ENCODE measurements around the gene RUFY1. TPM values are rescaled to one million over a fixed set of nuclear protein-coding genes. Genes with fewer than 3 reads are reported as not detected.

Gene RUFY1
- total RNA-seq, 2 experiments from 2014 or later: 50.5 to 53.4 TPM

GRCh38 chr5:179610903-179611265, 60.5 kb downstream of the RUFY1 start:
- Mint-ChIP-seq H3K36me3 (ENCODE audit: low read depth) (peaks cover 74% of the 10 kb centered on the region), H3K27me3 (no peaks in the 10 kb centered on the region), H3K4me3 (no peak overlapping the region), H3K9me3 (no peaks in the 10 kb centered on the region), H3K27ac (no peak overlapping the region), H3K4me1 (peaks cover 73% of the 10 kb centered on the region)
- POLR2A ChIA-PET: no interaction called here
- DNase-seq: no peak
- CTCF ChIA-PET: interaction anchor here (1.0 kb wide), 1 partner anchor 12 kb away, joined by 3 read pairs; the partner anchor contains the start of gene HNRNPH1

- Mint-ChIP-seq H3K27me3 (no peaks in the 10 kb centered on the region), H3K9me3 (no peaks in the 10 kb centered on the region), H3K36me3 (ENCODE audit: low read depth) (peaks cover 85% of the 10 kb centered on the region), H3K4me3 (no peak overlapping the region), H3K4me1 (peaks cover 77% of the 10 kb centered on the region), H3K27ac (peak overlapping the region; percentile 31)
- CTCF ChIA-PET: interaction anchor here (0.9 to 1.6 kb wide), 4 partner anchors 9 to 120 kb away, joined by 3 to 5 read pairs (median 4); partner anchors contain the start of genes HNRNPH1 and MAML1
- DNase-seq: no peak
- POLR2A ChIA-PET: no interaction called here
Observed at GRCh38 chr5:179612577-179613459, 62.5 kb downstream of the RUFY1 start.

- Mint-ChIP-seq H3K36me3 (ENCODE audit: low read depth) (peaks cover 87% of the 10 kb centered on the region), H3K4me1 (peaks cover 74% of the 10 kb centered on the region), H3K4me3 (no peak overlapping the region), H3K9me3 (no peaks in the 10 kb centered on the region), H3K27me3 (no peaks in the 10 kb centered on the region), H3K27ac (peak overlapping the region; percentile 31)
- no peak for DNase-seq
- ChIA-PET CTCF (interaction anchor here (0.6 to 1.6 kb wide), 5 partner anchors 8 to 119 kb away, joined by 3 to 5 read pairs (median 3); partner anchors contain the start of genes HNRNPH1 and MAML1), POLR2A (no interaction called here)
Observed at GRCh38 chr5:179613460-179614071, 63.2 kb downstream of the RUFY1 start.

DNA sequence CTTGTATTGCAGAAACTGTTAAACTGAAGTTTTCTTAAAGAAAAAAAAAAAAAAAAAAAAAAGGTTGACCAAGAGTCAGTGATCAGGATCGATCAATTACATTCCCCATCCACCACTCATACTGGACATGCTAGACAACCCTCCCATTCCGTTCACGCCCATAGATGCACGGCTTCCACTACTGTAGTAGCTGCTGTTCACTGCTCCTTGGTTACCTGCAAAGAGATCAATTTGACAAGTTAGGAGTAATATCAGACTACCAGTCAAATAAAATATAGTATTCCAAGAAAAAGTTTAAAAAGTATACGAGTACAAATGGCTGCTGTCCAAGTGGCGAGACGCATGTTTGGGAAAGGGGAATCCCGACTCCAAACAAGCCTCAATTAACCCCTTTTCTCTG, 64.4 kb downstream of the RUFY1 start:
- DNase-seq: no peak
- Mint-ChIP-seq H3K9me3 (no peaks in the 10 kb centered on the region), H3K27ac (no peak overlapping the region), H3K36me3 (ENCODE audit: low read depth) (peaks cover 87% of the 10 kb centered on the region), H3K4me3 (no peak overlapping the region), H3K4me1 (peaks cover 69% of the 10 kb centered on the region), H3K27me3 (no peaks in the 10 kb centered on the region)
- ChIA-PET POLR2A (interaction anchor here (0.9 kb wide), 1 partner anchor 9 kb away, joined by 3 read pairs; the partner anchor contains the start of gene HNRNPH1), CTCF (interaction anchor here (1.4 to 1.6 kb wide), 2 partner anchors 67 to 118 kb away, joined by 3 read pairs; partner anchors contain the start of gene MAML1)

DNA sequence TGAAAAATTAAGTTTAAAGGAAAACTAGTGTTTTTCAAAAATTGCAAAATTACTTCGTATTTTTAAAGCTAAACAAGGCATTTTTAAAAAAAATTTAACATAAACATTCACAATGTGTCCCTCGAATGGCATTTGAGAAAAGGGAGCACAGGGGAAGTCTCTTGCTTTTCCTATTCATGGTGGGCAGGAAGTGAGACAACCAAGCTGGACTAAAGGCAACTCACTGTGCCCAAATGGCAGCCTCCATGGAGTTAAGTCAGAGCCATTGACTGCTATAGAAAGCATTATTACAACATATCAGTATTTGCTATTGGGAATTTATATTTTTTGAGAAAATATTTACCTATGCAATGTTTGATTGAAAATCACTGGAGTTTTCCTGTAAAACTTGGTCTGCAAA, 64.8 kb downstream of the RUFY1 start:
- H3K4me3 Mint-ChIP-seq: no peak overlapping the region
- no peak for DNase-seq
- CTCF ChIA-PET: interaction anchor here (1.0 to 1.4 kb wide), 2 partner anchors 19 to 67 kb away, joined by 3 read pairs; no protein-coding TSS in a partner anchor
- peaks cover 66% of the 10 kb centered on the region for H3K4me1 Mint-ChIP-seq
- H3K36me3 Mint-ChIP-seq (ENCODE audit: low read depth): peaks cover 87% of the 10 kb centered on the region
- H3K27ac Mint-ChIP-seq: no peak overlapping the region
- POLR2A ChIA-PET: interaction anchor here (0.9 kb wide), 1 partner anchor 9 kb away, joined by 3 read pairs; the partner anchor contains the start of gene HNRNPH1
- H3K27me3 Mint-ChIP-seq: no peaks in the 10 kb centered on the region
- H3K9me3 Mint-ChIP-seq: no peaks in the 10 kb centered on the region

DNA sequence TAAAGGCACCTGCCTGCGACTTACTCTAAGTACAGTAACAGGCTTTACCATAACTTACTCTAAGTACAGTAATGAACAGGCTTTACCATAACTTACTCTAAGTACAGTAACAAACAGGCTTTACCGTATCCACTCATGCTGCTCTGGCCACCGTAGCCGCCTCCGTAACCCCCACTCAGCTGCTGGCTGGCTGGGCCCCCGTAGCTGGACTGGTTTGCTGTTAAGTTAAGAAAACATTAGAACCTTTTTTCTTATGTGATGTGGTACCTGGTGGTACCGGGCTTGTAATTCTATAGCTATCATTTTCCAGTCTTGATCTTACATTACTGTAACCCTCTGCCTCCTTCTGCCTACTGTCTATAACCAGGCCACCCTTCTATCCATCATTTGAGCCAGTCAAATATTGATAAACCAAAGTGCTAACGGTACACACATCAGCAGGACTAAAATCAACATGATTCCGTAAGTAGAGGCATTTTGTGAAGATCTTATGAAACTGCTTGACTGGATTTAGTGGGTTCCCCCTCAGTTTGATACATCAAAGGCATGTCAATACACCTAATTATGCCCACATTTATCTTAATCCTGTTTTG, 65.7 kb downstream of the RUFY1 start:
- no peak for DNase-seq
- H3K27ac Mint-ChIP-seq: peak overlapping the region; percentile 20
- peaks cover 66% of the 10 kb centered on the region for H3K4me1 Mint-ChIP-seq
- peaks cover 88% of the 10 kb centered on the region for H3K36me3 Mint-ChIP-seq (ENCODE audit: low read depth)
- H3K9me3 Mint-ChIP-seq: no peaks in the 10 kb centered on the region
- no peak overlapping the region for H3K4me3 Mint-ChIP-seq
- ChIA-PET CTCF (interaction anchor here (1.0 kb wide), 1 partner anchor 20 kb away, joined by 3 read pairs; no protein-coding TSS in a partner anchor), POLR2A (no interaction called here)
- no peaks in the 10 kb centered on the region for H3K27me3 Mint-ChIP-seq

DNA sequence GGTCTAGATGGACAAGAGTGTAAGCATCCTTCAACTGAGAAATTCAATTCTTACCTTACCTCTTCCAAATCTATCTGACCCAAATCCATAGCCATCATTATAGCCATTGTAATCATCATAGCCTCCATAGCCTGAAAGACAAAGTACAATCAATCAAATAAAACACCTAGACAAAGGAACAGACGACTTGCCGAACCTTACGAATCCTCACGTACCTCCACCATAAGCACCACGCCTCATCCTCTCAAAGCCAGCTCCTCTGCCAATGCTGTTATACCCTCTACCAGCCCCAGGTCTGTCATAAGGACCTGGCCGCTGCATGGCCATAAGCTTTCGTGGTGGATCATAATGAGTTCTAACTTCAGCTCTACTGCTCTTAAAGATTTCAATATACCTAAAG, 67.6 kb downstream of the RUFY1 start:
- no peaks in the 10 kb centered on the region for H3K9me3 Mint-ChIP-seq
- no peak for DNase-seq
- H3K4me1 Mint-ChIP-seq: peaks cover 66% of the 10 kb centered on the region
- no peaks in the 10 kb centered on the region for H3K27me3 Mint-ChIP-seq
- ChIA-PET CTCF (interaction anchor here (1.5 kb wide), 1 partner anchor 9 kb away, joined by 5 read pairs; no protein-coding TSS in a partner anchor), POLR2A (no interaction called here)
- H3K36me3 Mint-ChIP-seq (ENCODE audit: low read depth): peaks cover 91% of the 10 kb centered on the region
- H3K27ac Mint-ChIP-seq: no peak overlapping the region
- peak overlapping the region; percentile 11 for H3K4me3 Mint-ChIP-seq

- peaks cover 55% of the 10 kb centered on the region for H3K4me1 Mint-ChIP-seq
- POLR2A ChIA-PET: no interaction called here
- no peaks in the 10 kb centered on the region for H3K27me3 Mint-ChIP-seq
- H3K36me3 Mint-ChIP-seq (ENCODE audit: low read depth): peaks cover 84% of the 10 kb centered on the region
- peak overlapping the region; percentile 88 for H3K4me3 Mint-ChIP-seq
- CTCF ChIA-PET: no interaction called here
- peak overlapping the region; percentile 77 for H3K27ac Mint-ChIP-seq
- H3K9me3 Mint-ChIP-seq: no peaks in the 10 kb centered on the region
- DNase-seq: no peak
Observed at GRCh38 chr5:179618923-179619554, 68.7 kb downstream of the RUFY1 start.

GRCh38 chr5:179619776-179620175, 69.4 kb downstream of the RUFY1 start:
- ChIA-PET CTCF (no interaction called here), POLR2A (no interaction called here)
- peaks cover 59% of the 10 kb centered on the region for H3K4me1 Mint-ChIP-seq
- H3K27me3 Mint-ChIP-seq: no peaks in the 10 kb centered on the region
- no peak for DNase-seq
- H3K36me3 Mint-ChIP-seq (ENCODE audit: low read depth): peaks cover 76% of the 10 kb centered on the region
- H3K27ac Mint-ChIP-seq: no peak overlapping the region
- H3K9me3 Mint-ChIP-seq: no peaks in the 10 kb centered on the region
- peak overlapping the region; percentile 88 for H3K4me3 Mint-ChIP-seq

GRCh38 chr5:179620293-179620692, 69.9 kb downstream of the RUFY1 start:
- Mint-ChIP-seq H3K27me3 (no peaks in the 10 kb centered on the region), H3K9me3 (no peaks in the 10 kb centered on the region), H3K4me3 (peak overlapping the region; percentile 88), H3K36me3 (ENCODE audit: low read depth) (peaks cover 71% of the 10 kb centered on the region), H3K4me1 (peaks cover 63% of the 10 kb centered on the region), H3K27ac (peak overlapping the region; percentile 99)
- ChIA-PET POLR2A (interaction anchor here (0.9 kb wide), 1 partner anchor 12 kb away, joined by 3 read pairs; no protein-coding TSS in a partner anchor), CTCF (interaction anchor here (1.3 kb wide), 1 partner anchor 9 kb away, joined by 4 read pairs; no protein-coding TSS in a partner anchor)
- DNase-seq: no peak

DNA sequence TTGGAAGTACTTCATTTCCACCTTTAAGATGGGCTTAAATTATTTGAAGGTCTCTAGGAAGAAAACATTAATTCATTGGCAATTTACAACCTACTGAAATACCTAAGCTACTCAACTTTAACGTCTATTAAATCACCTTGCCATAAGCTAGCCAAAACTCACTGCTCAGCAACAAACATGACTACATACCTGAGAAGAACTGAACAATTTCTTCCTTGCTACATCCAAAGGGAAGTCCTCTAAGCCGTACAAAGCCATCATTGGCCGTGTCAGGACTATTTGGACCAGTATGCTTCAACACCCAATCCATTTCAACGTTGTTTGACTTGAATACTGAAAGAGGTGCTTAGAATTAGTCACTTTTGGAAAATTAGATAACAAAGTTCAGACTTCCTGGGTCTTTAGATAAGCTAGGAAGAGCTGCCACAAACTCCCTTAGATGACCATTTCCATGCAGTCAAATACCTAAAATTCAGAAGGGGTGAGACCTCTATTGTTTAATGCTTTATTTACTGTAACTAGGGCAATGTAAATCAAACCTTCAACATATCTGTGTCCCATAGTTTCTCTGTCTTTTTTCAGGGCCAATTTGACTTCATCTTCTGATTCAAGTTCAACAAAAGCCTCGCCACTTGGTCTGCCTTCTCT, 70.5 kb downstream of the RUFY1 start:
- Mint-ChIP-seq H3K9me3 (no peaks in the 10 kb centered on the region), H3K27me3 (no peaks in the 10 kb centered on the region), H3K4me1 (peaks cover 59% of the 10 kb centered on the region), H3K36me3 (ENCODE audit: low read depth) (peaks cover 67% of the 10 kb centered on the region), H3K27ac (peak overlapping the region; percentile 99), H3K4me3 (peak overlapping the region; percentile 88)
- ChIA-PET POLR2A (interaction anchor here (0.9 kb wide), 1 partner anchor 13 kb away, joined by 3 read pairs; no protein-coding TSS in a partner anchor), CTCF (interaction anchor here (1.3 to 1.6 kb wide), 2 partner anchors 9 to 19 kb away, joined by 4 to 5 read pairs; no protein-coding TSS in a partner anchor)
- DNase-seq: no peak

Measured in activated CD4-positive, alpha-beta T cell treated with anti-CD3 and anti-CD28 coated beads, Interleukin-2, amount 10 ng/mL, durations not matched to agents 7 days and 5 days (primary cell).